HG03066 (cell line): ENCODE results near the gene WDSUB1.

Experiments
- ATAC-seq: cut with Tn5 transposase; IDR thresholded peaks from one replicate; pipeline ENCODE4 v1.9.1; 2021; ENCODE audit warnings: low read depth; ENCODE audit not compliant: unreplicated experiment

The WDSUB1 gene

DNA sequence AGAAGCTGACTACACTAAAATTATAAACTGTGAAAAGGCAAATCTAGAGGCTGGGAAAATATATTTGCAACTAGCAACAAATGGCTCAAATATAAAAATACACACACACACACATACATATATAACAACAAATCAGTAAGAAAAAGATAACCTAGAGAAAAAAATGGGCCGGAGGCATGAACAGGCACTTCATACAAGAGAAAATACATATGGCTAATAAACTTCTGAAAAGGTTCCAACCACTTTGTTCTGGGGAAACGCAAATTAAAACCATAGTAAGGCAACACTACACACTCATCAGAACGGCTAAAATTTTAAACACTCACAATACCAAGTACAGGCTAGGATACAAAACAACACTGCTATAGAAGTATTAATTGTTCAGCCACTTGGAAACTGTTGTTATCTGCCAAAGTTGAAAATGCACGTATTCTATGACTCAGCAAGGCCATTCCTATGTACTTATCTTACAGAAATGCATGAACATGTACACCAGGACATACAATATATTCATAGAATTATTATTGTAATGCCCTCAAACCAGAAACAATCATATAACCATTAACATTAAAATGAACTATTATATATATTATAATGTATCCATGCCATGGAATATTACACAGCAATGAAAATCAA, 15.6 kb downstream of the WDSUB1 start:
- ATAC-seq: no peak

GRCh38 chr2:159267921-159268320, 18.6 kb downstream of the WDSUB1 start:
- ATAC-seq: no peak

- no peak for ATAC-seq
Measured at GRCh38 chr2:159266554-159266953, 19.9 kb downstream of the WDSUB1 start.

GRCh38 chr2:159265171-159265576, 21.3 kb downstream of the WDSUB1 start:
- no peak for ATAC-seq

DNA sequence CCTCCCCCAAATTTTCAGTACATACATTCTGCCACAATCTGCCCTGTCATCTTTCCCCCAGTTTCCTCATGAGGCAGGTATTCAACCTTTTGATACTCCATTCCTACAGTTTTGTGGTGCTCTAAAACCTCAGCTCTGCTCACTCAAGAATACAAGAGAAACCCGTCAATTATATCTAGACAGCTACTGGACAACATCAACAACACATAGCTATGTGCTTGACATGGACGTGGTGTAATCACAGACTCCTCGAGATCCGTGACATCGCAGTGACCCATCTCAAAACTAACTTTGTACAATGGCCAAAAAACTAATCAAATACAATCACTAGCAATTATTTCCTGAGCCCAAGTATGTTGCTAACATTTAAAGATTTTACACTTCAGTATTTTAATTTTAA, 23.6 kb downstream of the WDSUB1 start:
- no peak for ATAC-seq

DNA sequence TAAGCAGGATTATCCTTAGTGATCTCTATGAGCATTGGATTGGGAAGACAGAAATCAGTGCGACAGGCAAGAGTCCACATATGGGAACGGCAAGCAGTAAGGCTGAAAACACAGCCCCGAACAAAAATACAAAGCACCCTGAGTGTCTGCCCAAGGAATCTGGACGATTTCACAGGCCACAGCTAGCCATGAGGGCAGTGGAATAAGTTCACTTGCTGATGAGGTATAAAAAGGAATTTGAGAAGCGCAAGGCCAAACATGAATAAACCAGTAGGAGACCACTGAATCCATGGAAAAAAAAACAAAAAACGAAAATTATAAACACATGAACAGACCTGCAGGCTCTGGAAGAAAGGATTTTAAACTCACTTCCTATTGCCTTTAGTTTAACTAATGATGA, 24.3 kb downstream of the WDSUB1 start:
- ATAC-seq: no peak

DNA sequence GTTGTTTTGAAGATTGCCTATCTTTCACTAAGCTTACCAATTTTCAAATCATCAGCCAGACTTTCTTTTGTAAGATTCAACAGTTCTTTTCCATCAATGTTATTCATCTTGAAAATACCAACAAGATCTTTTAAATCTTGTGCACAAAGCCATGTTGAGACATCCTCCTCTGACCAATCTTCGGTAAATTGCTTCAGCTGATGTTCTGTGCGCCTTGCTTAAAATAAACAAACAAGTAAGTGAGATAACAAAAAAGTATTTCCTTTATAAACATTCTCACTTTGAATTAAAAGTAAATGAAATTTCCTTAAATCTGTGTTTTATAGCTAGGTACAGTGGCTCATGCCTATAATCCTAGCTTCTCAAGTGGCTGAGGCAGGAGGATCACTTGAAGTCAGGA, 30.3 kb downstream of the WDSUB1 start:
- ATAC-seq: no peak

DNA sequence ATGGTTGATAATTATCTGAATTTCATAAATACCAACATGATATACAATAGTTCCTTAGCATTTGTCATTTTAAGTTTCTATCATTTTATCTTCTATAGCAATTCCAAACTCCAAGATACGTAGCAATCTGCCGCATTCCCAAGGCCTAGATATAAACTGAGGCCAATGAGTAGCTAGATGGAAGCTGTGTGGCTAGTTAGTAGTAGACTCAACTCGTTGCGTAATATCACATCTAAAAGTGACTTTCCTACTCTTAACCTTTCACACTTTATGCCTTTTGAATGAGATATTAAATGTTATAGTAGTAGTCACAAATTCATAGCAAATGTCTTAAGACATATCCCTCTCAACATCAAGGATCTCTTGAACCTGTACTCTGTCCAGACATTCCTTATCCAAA, 33.6 kb downstream of the WDSUB1 start:
- ATAC-seq: no peak

DNA sequence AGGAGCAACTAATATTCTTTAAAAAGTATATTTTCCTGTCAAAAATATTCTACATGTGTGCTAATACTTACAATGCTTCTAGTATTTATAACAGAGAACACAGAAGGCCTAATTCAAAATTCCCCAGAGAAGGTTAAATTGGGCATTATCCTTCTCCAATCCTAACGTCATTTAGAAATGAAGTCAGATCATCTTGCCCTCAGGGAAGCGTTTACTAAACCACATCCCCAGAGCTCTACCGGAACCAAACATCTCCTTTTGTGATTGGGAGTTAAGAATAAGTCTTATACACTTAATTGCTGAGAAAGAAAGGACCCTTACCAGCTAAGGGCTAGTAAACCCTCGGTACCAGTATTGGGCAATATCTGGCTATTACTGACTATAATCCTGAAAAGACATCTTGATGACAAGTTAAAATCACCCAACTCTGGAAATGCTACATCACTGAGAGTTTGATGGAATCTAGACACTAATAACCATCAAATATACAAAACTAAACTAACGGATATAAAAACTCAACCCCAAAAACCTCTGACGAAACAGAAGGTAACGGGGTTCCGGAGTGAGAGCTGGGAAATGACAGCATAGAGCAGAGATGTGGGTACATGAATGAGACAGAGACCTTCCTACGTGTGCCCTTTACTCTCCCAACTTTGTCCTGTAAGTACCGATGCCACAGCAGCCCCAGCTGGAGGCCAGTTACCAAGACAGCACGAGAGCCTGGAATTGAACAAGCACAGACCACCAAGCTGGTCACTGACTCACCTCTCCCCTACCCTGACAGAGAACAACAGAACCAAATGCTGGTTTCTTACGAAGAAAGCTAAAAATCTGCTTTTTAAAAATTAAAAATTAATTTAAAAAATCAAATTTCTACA, 35.0 kb downstream of the WDSUB1 start:
- ATAC-seq: no peak

DNA sequence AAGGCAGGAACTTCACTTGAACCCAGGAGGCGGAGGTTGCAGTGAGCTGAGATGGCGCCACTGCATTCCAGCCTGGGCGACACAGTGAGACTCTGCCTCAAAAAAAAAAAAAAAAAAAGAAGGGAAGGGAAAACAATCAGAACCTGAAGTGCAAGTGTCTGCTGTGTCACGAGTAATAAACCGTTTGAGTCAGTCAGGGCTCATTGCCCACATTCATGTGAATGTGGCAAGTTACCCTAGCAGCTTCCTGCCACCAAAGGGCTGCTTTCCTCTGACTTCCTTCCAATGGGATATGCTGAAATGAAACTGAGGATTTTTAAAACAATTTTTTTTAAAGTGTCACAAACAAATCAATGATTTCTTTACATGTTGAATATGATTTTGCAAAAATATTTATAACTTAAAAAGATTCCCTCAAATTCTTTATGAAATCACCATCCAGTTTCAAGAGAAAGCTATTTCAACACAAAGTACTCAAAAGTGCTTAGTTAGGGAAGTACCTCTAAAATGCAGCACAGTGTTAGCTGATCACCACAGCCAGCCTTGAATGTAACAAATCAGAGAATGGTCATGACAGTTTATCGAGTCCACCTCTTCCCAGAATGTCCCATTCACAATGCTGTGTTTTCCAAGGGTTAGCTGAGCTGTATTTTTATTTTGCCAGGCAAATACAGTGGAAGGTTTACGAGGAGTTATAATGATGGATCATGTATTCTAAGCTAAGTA, 36.4 kb downstream of the WDSUB1 start:
- peak; percentile 71 for ATAC-seq

DNA sequence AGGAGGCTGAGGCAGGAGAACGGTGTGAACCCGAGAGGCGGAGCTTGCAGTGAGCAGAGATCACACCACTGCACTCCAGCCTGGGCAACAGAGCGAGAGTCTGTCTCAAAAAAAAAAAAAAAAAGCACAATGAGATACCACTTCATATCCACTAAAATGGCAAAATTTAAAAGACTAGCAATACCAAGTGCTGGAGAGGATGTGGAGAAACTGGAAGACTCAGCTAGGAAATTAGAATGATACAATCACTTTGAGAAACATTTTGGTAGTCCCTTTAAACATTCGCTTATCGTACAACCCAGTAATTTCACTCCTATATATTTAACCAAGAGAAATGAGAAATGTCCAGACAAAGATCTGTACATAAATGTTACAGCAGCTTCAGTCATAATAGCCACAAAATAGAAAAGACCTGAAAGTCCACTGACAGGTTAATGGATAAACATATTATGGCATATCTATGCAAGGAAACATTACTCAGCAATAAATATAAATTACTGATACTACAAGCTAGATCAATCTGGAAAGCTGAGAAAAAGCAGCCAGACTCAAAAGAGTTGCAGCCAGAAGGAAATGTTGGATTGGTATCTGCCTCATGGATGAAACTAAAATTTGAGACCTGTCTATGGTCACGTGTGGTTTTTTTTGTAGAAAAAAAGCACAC, 40.0 kb downstream of the WDSUB1 start:
- ATAC-seq: no peak

- ATAC-seq: no peak
Measured at GRCh38 chr2:159243529-159243928, 43.0 kb downstream of the WDSUB1 start.

GRCh38 chr2:159234868-159235267, 51.6 kb downstream of the WDSUB1 start:
- no peak for ATAC-seq

DNA sequence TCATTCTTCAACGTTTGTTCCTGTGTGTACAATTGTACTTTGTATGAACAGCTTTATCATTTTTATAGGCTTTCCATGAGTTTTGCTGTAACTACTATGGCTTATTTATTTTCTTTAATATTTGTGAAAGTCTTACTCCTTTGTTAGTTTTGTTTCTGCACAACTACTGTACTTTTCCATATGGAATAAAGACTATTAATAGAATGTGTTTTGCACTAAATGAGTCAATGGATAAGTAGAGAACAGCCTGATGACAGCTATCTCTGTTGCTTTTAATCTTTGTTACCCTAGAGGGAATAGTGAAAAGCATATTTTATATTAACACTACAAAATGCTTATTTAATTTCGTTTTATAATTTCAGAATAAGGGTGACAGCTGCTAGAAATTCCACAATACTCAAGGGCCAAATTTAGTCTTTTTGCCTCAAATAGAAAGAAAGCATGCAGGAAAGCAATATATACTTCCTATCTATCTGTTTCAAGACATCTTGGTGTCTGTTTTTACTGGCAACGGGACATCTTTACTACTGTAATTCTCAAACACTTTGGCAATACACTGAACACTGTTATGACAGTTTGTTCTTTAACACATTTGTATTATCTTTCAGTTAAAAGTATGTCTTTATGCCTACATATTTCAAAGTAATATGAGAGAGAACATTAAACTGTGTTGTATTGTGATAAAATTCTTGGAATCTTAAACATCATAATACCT, 53.9 kb downstream of the WDSUB1 start:
- no peak for ATAC-seq

DNA sequence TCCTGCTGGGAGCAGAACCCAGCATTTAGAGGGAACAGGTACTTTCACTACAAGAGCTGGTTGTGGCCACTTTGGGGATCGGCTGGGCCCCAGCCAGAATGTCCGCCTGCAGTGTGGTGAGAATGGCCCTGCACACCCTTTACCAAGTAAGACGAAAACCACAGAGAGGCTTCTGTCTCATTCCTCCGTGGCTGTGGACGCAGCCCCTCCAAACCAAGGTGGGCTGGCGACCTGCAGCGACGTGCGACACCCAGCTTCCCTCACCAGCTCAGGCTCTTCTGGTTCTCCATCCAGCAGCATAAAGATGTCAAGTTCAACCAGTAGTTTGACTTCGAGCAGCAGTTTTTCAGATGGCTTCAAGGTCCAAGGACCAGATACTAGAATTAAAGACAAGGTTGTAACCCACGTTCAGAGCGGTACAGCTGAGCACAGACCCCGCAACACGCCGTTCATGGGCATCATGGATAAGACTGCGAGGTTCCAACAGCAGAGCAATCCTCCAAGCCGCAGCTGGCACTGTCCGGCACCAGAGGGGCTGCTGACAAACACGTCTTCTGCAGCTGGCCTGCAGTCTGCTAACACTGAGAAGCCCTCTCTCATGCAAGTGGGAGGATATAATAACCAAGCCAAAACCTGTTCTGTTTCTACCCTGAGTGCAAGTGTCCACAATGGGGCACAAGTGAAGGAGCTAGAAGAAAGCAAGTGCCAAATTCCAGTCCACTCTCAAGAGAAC, 56.2 kb downstream of the WDSUB1 start:
- no peak for ATAC-seq

- no peak for ATAC-seq
Measured at GRCh38 chr2:159229476-159230144, 56.9 kb downstream of the WDSUB1 start.

- ATAC-seq: no peak
Measured at GRCh38 chr2:159228081-159228581, 58.4 kb downstream of the WDSUB1 start.

DNA sequence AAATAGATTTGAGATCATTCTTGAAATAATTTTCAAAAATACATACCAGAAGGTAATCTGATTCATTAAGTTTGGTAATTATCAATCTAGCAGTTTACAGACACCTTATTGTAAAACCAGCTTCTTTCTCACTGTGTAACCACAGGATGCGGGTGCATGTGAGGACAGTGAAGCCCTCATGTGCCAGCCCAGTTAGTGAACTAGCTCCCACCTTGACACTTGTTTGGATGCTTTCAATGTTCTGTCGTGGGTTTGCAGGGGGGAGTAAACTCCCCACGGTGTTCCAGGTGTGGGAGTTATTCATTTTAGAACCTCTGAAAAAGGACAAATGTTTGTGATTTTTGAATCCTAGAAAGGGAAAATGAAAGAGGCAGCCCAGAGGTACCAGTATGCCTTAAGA, 59.0 kb downstream of the WDSUB1 start:
- ATAC-seq: no peak
